Brain microvascular endothelial cell (primary cell): Measurements from ENCODE around the gene KANSL3.
"Not testable (repeated sequence)": the region's sequence is repeated elsewhere in the genome, so short reads cannot be mapped to it uniquely, and the experiment has no call there.

ENCODE experiments used
- DNase-seq: peaks from one replicate; pipeline ENCODE4 v3.0.0-alpha.2; 2020
- H3K27ac ChIP-seq: fragments of 250-450 bp; sonication (Bioruptor Pico); 2 replicates; pipeline ENCODE4 v1.5.1; 2020; ENCODE audit warnings: mild to moderate bottlenecking, moderate library complexity
- H3K27me3 ChIP-seq: fragments of 250-450 bp; sonication (Bioruptor Pico); replicated peaks from 2 replicates; pipeline ENCODE4 v1.5.1; 2020; ENCODE audit warnings: mild to moderate bottlenecking
- H3K36me3 ChIP-seq: fragments of 250-450 bp; sonication (Bioruptor Pico); replicated peaks from 2 replicates; pipeline ENCODE4 v1.5.1; 2020; ENCODE audit warnings: mild to moderate bottlenecking
- H3K4me3 ChIP-seq: 2 replicates; pipeline ENCODE4 v1.5.1; 2011; ENCODE audit warnings: low read depth, mild to moderate bottlenecking, control low read depth, low read length, moderate library complexity
- CTCF ChIP-seq: IDR thresholded peaks from 2 replicates; pipeline ENCODE4 v1.5.1; 2011; ENCODE audit warnings: low read depth, mild to moderate bottlenecking, moderate library complexity, low read length, control low read depth, inconsistent platforms; ENCODE audit errors: missing control alignments
- in situ Hi-C: cut with HindIII; loops from 2 replicates; pipeline ENCODE4 v1.10.0; 2017; ENCODE audit warnings: low sequenced_read_pairs, low pct_ligation_motif_present

Gene KANSL3

GRCh38 chr2:96556441-96557330 lies 81.4 kb downstream of the KANSL3 start:
- DNase-seq, result peak; percentile 79
- TF ChIP-seq CTCF, result no peak
- H3K36me3 ChIP-seq, result peaks cover 6% of the 10 kb centered on the region
- H3K27ac ChIP-seq, result no peak overlapping the region
- no peak overlapping the region for H3K4me3 ChIP-seq
- in situ Hi-C loops, result no loop called here
- H3K27me3 ChIP-seq, result no peaks in the 10 kb centered on the region

- H3K27ac ChIP-seq, result no peak overlapping the region
- no peak overlapping the region for H3K4me3 ChIP-seq
- H3K36me3 ChIP-seq, result peaks cover 18% of the 10 kb centered on the region
- TF ChIP-seq CTCF, result no peak
- DNase-seq, result no peak
- no peaks in the 10 kb centered on the region for H3K27me3 ChIP-seq
- in situ Hi-C loops, result no loop called here
Measured at GRCh38 chr2:96555146-96555610, 82.9 kb downstream of the KANSL3 start.

- in situ Hi-C loops, result no loop called here
Measured at GRCh38 chr2:96554293-96555145, 83.6 kb downstream of the KANSL3 start.

GRCh38 chr2:96553957-96554292 lies 84.2 kb downstream of the KANSL3 start:
- H3K27me3 ChIP-seq, in situ Hi-C loops, H3K4me3 ChIP-seq, DNase-seq, H3K27ac ChIP-seq: not testable (repeated sequence)
- peaks cover 24% of the 10 kb centered on the region for H3K36me3 ChIP-seq

More at GRCh38 chr2:96554293-96555145, 83.6 kb downstream of the KANSL3 start:
- DNase-seq, result no peak
- no peaks in the 10 kb centered on the region for H3K27me3 ChIP-seq
- H3K27ac ChIP-seq, result no peak overlapping the region
- no peak overlapping the region for H3K4me3 ChIP-seq
- peaks cover 24% of the 10 kb centered on the region for H3K36me3 ChIP-seq
- peak; percentile 92 for TF ChIP-seq CTCF

GRCh38 chr2:96553176-96553956 lies 84.7 kb downstream of the KANSL3 start:
- no peak for TF ChIP-seq CTCF
- Histone ChIP-seq H3K27me3 (no peaks in the 10 kb centered on the region), H3K36me3 (peaks cover 24% of the 10 kb centered on the region), H3K4me3 (no peak overlapping the region), H3K27ac (no peak overlapping the region)
- in situ Hi-C loops, result no loop called here
- no peak for DNase-seq
